T1000 (cell line): ENCODE measurements around the gene AP3D1.
A peak's percentile ranks its signal among the peaks of the same experiment; 100 is the strongest.
"Not testable (repeated sequence)": the region's sequence is repeated elsewhere in the genome, so short reads cannot be mapped to it uniquely, and the experiment has no call there.

ENCODE experiments used
- DNase-seq: peaks from one replicate; lab custom pipeline; 2025; ENCODE audit warnings: mixed read lengths; lab: John Stamatoyannopoulos, UW

The AP3D1 gene

GRCh38 chr19:2110822-2111221, 40.5 kb downstream of the AP3D1 start:
- no peak for DNase-seq

GRCh38 chr19:2109046-2109864, 42.1 kb downstream of the AP3D1 start:
- no peak for DNase-seq

- DNase-seq = no peak
These were observed 42.9 kb downstream of the AP3D1 start for GRCh38 chr19:2108251-2109016.

- DNase-seq = no peak
These were observed 48.2 kb downstream of the AP3D1 start for GRCh38 chr19:2103045-2103707.

- no peak for DNase-seq
These were observed 49.7 kb downstream of the AP3D1 start for GRCh38 chr19:2101417-2102335.

GRCh38 chr19:2100719-2101061, 50.7 kb downstream of the AP3D1 start:
- no peak for DNase-seq

- DNase-seq = no peak
These were observed 51.2 kb downstream of the AP3D1 start for GRCh38 chr19:2099937-2100718.

GRCh38 chr19:2099054-2099501, 52.3 kb downstream of the AP3D1 start:
- DNase-seq = no peak

- DNase-seq = no peak
These were observed 53.5 kb downstream of the AP3D1 start for GRCh38 chr19:2097886-2098327.

GRCh38 chr19:2097203-2097885, 54.0 kb downstream of the AP3D1 start:
- no peak for DNase-seq

- DNase-seq = peak; percentile 99
These were observed 54.7 kb downstream of the AP3D1 start, which contains the start of gene IZUMO4 for GRCh38 chr19:2096480-2097202. Gene IZUMO4 (plus strand): TSS chr19:2096915. CDS start chr19:2096946, 31 bp downstream.

- DNase-seq = no peak
These were observed 55.3 kb downstream of the AP3D1 start, which contains the start of gene MOB3A for GRCh38 chr19:2096034-2096479. Gene MOB3A (minus strand): TSS chr19:2096326. CDS start chr19:2078560, 17,766 bp downstream.

GRCh38 chr19:2091926-2092525, 59.3 kb downstream of the AP3D1 start:
- DNase-seq = not testable (repeated sequence)

GRCh38 chr19:2089727-2090053, 61.7 kb downstream of the AP3D1 start:
- no peak for DNase-seq

- DNase-seq = peak; percentile 67
These were observed 62.2 kb downstream of the AP3D1 start for GRCh38 chr19:2089001-2089711.

GRCh38 chr19:2087621-2088100, 63.7 kb downstream of the AP3D1 start:
- no peak for DNase-seq

- not testable (repeated sequence) for DNase-seq
These were observed 64.4 kb downstream of the AP3D1 start for GRCh38 chr19:2086695-2087620.
